Measurements from ENCODE around the gene PTPRM.

Gene PTPRM

DNA sequence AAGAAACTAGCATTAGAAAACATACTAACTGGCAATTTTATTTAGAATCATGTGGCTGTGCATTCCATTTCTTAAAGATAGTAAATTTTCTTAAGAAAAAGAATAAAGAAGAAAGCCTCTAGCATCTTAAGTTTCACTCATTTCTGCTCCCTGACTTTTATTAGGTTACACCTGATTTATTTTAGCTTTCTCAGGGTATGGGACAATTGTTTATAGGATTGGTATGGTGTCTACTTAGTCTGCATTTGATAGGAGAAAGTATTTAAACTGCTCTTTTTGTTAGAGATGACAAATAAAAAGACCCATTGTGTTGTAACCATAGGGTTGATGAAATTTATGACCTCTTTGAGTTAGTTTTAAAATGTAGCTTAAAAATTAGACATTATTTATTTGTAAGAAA lies 115.2 kb downstream of the PTPRM start:
- ChIA-PET CTCF (no interaction called here), POLR2A (no interaction called here)
- TF ChIP-seq, protein P1, sequence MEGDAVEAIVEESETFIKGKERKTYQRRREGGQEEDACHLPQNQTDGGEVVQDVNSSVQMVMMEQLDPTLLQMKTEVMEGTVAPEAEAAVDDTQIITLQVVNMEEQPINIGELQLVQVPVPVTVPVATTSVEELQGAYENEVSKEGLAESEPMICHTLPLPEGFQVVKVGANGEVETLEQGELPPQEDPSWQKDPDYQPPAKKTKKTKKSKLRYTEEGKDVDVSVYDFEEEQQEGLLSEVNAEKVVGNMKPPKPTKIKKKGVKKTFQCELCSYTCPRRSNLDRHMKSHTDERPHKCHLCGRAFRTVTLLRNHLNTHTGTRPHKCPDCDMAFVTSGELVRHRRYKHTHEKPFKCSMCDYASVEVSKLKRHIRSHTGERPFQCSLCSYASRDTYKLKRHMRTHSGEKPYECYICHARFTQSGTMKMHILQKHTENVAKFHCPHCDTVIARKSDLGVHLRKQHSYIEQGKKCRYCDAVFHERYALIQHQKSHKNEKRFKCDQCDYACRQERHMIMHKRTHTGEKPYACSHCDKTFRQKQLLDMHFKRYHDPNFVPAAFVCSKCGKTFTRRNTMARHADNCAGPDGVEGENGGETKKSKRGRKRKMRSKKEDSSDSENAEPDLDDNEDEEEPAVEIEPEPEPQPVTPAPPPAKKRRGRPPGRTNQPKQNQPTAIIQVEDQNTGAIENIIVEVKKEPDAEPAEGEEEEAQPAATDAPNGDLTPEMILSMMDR (IDR thresholded peaks at IDR 0.05; ENCODE audit: control extremely low read depth, extremely low read depth, low read depth, missing control alignments), result no peak
- DNase-seq (ENCODE audit: extremely low spot score), result no peak

DNA sequence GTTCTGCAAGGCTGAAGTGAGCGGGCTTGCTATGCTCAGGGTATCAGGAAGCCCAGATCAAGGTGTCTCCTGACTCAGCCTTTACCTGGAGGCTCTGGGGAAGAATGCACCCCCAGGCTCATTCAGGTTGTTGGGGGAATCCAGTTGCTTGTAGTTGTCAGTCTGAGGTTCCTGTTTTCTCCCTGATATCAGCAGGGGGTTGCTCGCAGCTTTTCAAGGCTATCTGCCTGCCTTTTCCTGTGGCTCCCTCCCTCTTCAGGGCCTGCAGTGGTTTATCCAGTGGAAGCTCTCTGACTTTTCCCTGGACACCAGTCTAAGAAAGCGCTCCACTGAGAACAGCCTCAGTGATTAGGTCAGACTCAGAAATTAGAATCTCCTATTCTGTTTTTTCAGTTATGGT lies 116.6 kb downstream of the PTPRM start:
- DNase-seq (ENCODE audit: extremely low spot score), result no peak
- POLR2A ChIA-PET, result no interaction called here
- CTCF ChIA-PET, result interaction anchor here (0.9 kb wide), 1 partner anchor 12 kb away, joined by 3 read pairs; no protein-coding TSS in a partner anchor

DNA sequence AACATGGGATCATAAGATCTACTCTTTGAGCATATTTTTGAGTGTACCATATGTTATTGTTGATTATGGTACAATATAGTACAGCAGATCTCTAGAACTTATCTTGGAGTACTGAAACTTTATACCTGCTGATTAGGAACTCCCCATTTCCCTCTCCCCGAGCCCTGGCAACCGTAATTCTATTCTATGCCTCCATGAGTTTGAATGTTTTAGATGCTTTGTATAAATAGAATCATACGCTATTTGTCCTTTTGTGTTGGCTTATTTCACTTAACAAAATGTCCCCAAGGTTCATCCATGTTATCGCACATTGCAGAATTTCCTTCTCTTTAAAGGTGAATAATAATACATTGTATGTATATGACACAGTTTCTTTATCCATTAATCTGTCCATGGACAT lies 117.2 kb downstream of the PTPRM start:
- TF ChIP-seq, protein P1 (IDR thresholded peaks at IDR 0.05; ENCODE audit: control extremely low read depth, extremely low read depth, low read depth, missing control alignments), result no peak
- ChIA-PET POLR2A (no interaction called here), CTCF (no interaction called here)
- DNase-seq (ENCODE audit: extremely low spot score), result no peak

More for the DNA sequence above, 116.6 kb downstream of the PTPRM start:
- TF ChIP-seq, protein P1 (IDR thresholded peaks at IDR 0.05; ENCODE audit: control extremely low read depth, extremely low read depth, low read depth, missing control alignments), result no peak

DNA sequence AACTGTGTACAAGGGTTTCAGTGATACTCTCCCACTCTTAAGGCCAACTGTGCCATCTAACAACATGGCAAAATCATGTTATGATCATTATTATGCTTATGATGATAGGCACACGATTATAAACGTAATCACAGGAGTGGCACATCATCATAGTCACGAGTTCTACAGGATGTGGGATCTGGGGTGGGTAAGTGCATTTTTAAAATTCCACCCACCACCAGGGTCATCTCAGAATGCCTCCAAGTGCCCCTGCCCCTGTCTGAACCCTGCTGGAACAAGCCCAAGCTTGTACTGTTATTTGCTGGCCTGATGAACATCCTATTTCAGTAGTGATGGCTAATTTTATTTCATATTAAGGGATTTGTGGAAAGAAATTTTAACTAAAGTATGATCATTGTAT lies 117.8 kb downstream of the PTPRM start:
- ChIA-PET CTCF (no interaction called here), POLR2A (no interaction called here)
- TF ChIP-seq, protein P1 (IDR thresholded peaks at IDR 0.05; ENCODE audit: control extremely low read depth, extremely low read depth, low read depth, missing control alignments), result no peak
- no peak for DNase-seq (ENCODE audit: extremely low spot score)

DNA sequence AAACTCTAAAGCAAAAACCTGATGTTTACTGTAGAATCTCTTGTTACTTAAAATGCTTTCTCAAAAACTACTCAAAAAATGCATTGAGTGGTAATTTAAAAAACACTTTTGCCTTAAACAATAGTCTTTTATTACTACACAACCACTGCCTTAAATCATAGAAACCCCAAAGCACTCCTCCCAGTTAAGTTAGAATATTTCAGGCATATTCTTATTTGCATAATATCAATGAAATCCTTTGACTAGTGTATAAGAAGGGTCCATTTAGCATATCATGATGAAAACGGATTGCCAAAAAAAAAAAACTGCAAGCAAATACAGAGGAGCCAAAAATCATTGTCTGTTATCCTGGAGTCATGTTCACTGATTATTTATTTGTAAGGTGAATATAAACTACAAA lies 119.2 kb downstream of the PTPRM start:
- CTCF ChIA-PET, result no interaction called here

DNA sequence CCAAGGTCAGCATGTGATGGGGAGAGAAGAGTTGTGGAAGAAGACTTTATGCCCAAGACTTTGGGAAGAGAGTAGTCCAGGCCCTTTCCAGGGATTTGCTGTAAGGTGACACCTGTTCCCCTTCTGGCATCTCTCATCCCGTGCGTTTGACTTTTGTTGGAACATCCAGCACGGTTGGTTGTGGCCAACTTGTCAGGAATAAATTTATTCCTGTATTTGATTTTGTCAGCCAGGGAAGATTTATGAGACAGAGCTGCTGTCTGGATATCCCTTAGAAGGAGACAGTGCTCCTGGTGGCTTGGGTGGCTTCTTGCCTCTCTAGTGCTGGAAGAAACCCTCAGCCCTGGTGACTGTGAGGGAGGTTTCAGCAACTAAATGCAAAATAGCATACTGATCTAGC lies 121.5 kb downstream of the PTPRM start:
- TF ChIP-seq, protein P1 (IDR thresholded peaks at IDR 0.05; ENCODE audit: control extremely low read depth, extremely low read depth, low read depth, missing control alignments), result no peak
- no peak for DNase-seq (ENCODE audit: extremely low spot score)
- CTCF ChIA-PET, result interaction anchor here (3.0 kb wide), 1 partner anchor 11 kb away, joined by 9 read pairs; no protein-coding TSS in a partner anchor
- POLR2A ChIA-PET, result no interaction called here

More for the DNA sequence above, 119.2 kb downstream of the PTPRM start:
- TF ChIP-seq, protein P1 (IDR thresholded peaks at IDR 0.05; ENCODE audit: control extremely low read depth, extremely low read depth, low read depth, missing control alignments), result no peak
- POLR2A ChIA-PET, result no interaction called here
- DNase-seq (ENCODE audit: extremely low spot score), result no peak

DNA sequence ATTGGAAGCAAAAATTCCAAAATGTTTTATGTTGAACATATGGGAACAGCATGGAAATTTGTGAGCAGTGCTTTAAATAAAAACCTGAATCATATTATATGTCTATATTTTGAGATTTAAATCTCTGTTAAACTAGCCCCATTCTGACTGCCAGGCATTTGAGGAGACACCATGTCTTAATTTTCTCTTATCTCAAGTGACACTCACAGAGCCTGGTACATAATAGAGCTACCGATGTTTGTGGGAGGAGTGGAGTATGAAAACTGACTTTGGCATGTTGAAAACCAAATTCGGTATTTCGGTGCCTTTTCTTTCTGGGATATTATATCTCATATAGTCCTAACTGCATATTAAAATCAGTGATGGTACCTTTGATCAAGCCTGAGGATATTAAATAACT lies 124.1 kb downstream of the PTPRM start:
- ChIA-PET CTCF (no interaction called here), POLR2A (no interaction called here)
- no peak for DNase-seq (ENCODE audit: extremely low spot score)
- TF ChIP-seq, protein P1 (IDR thresholded peaks at IDR 0.05; ENCODE audit: control extremely low read depth, extremely low read depth, low read depth, missing control alignments), result no peak
